Lung (tissue), 12 donors: ENCODE data around the gene CA10. TPM values are rescaled to one million over a fixed set of nuclear protein-coding genes. Genes with fewer than 3 reads are reported as not detected.

Source experiments
- ATAC-seq: fragments of 200-7000 bp; cut with Tn5 transposase; one replicate; pipeline ENCODE4 v1.9.1; 2020; ENCODE audit warnings: moderate number of reproducible peaks; ENCODE audit not compliant: insufficient read depth, low FRiP score
- DNase-seq, 3 donors: peaks; one replicate each; pipeline ENCODE4 v3.0.0-alpha.2; 2013 to 2017
- H3K27ac ChIP-seq, 2 donors: one replicate each; pipeline ENCODE4 v1.5.1; 2013; ENCODE audit warnings: mild to moderate bottlenecking in 2 of 2, moderate library complexity in 2 of 2, control low read depth in 1 of 2, inconsistent platforms in 1 of 2, low read depth in 1 of 2, low read length in 1 of 2
- H3K27me3 ChIP-seq, 3 donors: one replicate each; pipeline ENCODE4 v1.5.1; 2013; ENCODE audit warnings: low read length in 2 of 3; ENCODE audit not compliant: control insufficient read depth in 3 of 3, insufficient read depth in 3 of 3
- H3K36me3 ChIP-seq, 4 donors: one replicate each; pipeline ENCODE4 v1.5.1; 2013; ENCODE audit warnings: low read length in 4 of 4, mild to moderate bottlenecking in 1 of 4, moderate library complexity in 1 of 4; ENCODE audit not compliant: control insufficient read depth in 4 of 4, insufficient read depth in 4 of 4
- H3K4me1 ChIP-seq, 5 donors: one replicate each; pipeline ENCODE4 v1.5.1; 2013; ENCODE audit warnings: low read length in 5 of 5, mild to moderate bottlenecking in 2 of 5, moderate library complexity in 1 of 5; ENCODE audit not compliant: control insufficient read depth in 5 of 5, insufficient read depth in 5 of 5
- H3K4me3 ChIP-seq: one replicate; pipeline ENCODE4 v1.5.1; 2013; ENCODE audit warnings: mild to moderate bottlenecking, control low read depth, moderate library complexity
- H3K9ac ChIP-seq, 2 donors: one replicate each; pipeline ENCODE4 v1.5.1; 2013; ENCODE audit warnings: low read length in 2 of 2, control low read depth in 1 of 2; ENCODE audit not compliant: insufficient read depth in 1 of 2
- H3K9me3 ChIP-seq, 4 donors: one replicate each; pipeline ENCODE4 v1.5.1; 2013; ENCODE audit warnings: low read length in 3 of 4, mild to moderate bottlenecking in 1 of 4, moderate library complexity in 1 of 4; ENCODE audit not compliant: control insufficient read depth in 4 of 4, insufficient read depth in 3 of 4
- CTCF ChIP-seq: IDR thresholded peaks from 2 replicates; pipeline ENCODE4 v1.5.1; 2012; ENCODE audit warnings: mild to moderate bottlenecking; ENCODE audit errors: control extremely low read depth, extremely low read depth
- WGBS, 2 donors: extraction: QIAGEN DNeasy Blood & Tissue Kit; methylation state at CpG; one replicate each; pipeline ENCODE4 v1.1.7; 2013; 5-methylcytosine and 5-hydroxymethylcytosine counted together
- polyA plus RNA-seq, 2 donors: library from polyadenylated mRNA; stranded (reverse); fragments of 200-250 nt; gene quantifications; one replicate each; pipeline ENCODE4 v1.2.1, GENCODE V29; 2013
- total RNA-seq, 2 donors: library from RNA; depleted of rRNA in 1 of 2; stranded (reverse); fragments of >200 nt in 1 of 2; gene quantifications; one replicate each; pipeline ENCODE4 v1.2.1, GENCODE V29; 2014 to 2021
- donor health status: control.
- donor health status: control.
- donor health status: Bipolar disorder and iron deficiency.
- donor health status: healthy.
- donor health status: DM: yes; HTN: yes; CAD: no.

CA10 gene
- total and polyA plus RNA-seq, 4 donors = 0.04 to 0.17 TPM; not detected in 2

DNA sequence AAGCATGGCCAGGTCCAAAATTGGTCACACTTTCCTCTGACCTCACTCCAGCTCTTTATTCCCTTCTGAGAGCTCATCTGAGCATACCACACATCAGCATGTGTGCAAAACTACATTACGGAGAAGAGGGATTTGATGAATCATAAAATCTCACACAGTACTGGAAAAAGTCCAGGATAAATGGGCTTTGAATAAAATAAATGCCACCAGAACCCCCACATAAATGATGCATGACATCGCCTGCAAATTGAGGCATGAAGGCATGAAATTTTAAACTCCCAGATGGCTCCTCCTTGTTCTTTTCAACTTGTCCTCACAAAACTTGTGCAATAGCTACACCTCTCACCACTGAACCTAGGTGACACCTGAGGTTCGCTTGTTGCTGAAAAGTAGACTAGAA is 439.5 kb downstream of the CA10 start:
- H3K9me3 ChIP-seq = peaks cover 0 to 4% (median 0%) of the 10 kb centered on the region in 4 donors
- no peak for TF ChIP-seq CTCF
- no peaks in the 10 kb centered on the region for H3K36me3 ChIP-seq
- no peak for ATAC-seq
- H3K27ac ChIP-seq = no peak overlapping the region
- DNase-seq = no peak
- 86 to 91% methylated on average over 3 of the region's 3 CpGs for WGBS, 2 donors
- no peak overlapping the region for H3K4me3 ChIP-seq
- H3K4me1 ChIP-seq = no peaks in the 10 kb centered on the region
- H3K9ac ChIP-seq = no peak overlapping the region
- no peaks in the 10 kb centered on the region for H3K27me3 ChIP-seq

DNA sequence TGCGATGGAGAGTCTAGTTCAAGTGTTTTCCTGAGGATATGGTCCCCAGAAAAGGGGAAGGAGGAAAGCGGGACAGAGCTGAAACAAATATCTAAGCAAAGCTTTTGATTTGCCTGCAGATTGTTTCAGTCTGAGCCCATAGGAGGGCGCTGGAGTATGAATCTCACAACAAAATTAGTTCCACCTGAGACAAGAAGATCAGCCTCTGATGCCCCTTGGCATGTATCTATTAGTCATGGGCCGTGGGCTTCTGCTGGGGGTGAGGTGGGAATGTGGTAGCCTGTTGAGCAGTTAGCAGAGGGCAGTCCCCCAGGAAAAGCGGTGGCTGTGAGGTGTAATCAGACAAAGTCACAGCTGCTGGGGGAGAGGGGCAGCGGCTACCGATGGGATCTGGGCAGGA is 446.9 kb downstream of the CA10 start:
- H3K27ac ChIP-seq = no peak overlapping the region
- WGBS, 2 donors = 64 to 73% methylated on average over 7 of the region's 7 CpGs
- no peaks in the 10 kb centered on the region for H3K4me1 ChIP-seq
- ATAC-seq (no peak), DNase-seq (no peak)
- no peak for TF ChIP-seq CTCF
- H3K9ac ChIP-seq = no peak overlapping the region
- H3K27me3 ChIP-seq = no peaks in the 10 kb centered on the region
- H3K36me3 ChIP-seq = no peaks in the 10 kb centered on the region
- H3K9me3 ChIP-seq = no peaks in the 10 kb centered on the region
- no peak overlapping the region for H3K4me3 ChIP-seq

GRCh38 chr17:51710634-51710979 is 447.9 kb downstream of the CA10 start:
- 68 to 73% methylated on average over 3 of the region's 3 CpGs for WGBS, 2 donors
- H3K9me3 ChIP-seq = no peaks in the 10 kb centered on the region
- no peaks in the 10 kb centered on the region for H3K4me1 ChIP-seq
- no peak overlapping the region for H3K4me3 ChIP-seq
- no peak for TF ChIP-seq CTCF
- H3K9ac ChIP-seq = no peak overlapping the region
- H3K36me3 ChIP-seq = no peaks in the 10 kb centered on the region
- no peak overlapping the region for H3K27ac ChIP-seq
- DNase-seq (no peak), ATAC-seq (no peak)
- H3K27me3 ChIP-seq = no peaks in the 10 kb centered on the region
